ENCODE results near the gene HMGCR. TPM values are rescaled to one million over a fixed set of nuclear protein-coding genes. Genes with fewer than 3 reads are reported as not detected.

HMGCR gene
- total RNA-seq, 1 experiment from 2014 or later = 101 TPM

GRCh38 chr5:75389430-75389829 is 52.4 kb downstream of the HMGCR start:
- ChIA-PET CTCF (no interaction called here), RAD21 (ENCODE audit: low non-redundant PET in 1 of 2, low total read pairs in 2 of 2, uncharacterized antibody in 2 of 2, unreplicated experiment in 2 of 2) (no interaction called here), POLR2A (no interaction called here)
- ATAC-seq (no peak), DNase-seq (ENCODE audit: low read depth, low spot score) (no peak)
- no TSS peak for BruUV-seq (replicated peaks)
- Histone ChIP-seq H2AFZ (ENCODE audit: low read depth, low read length, poor library complexity, severe bottlenecking) (no peak overlapping the region), H3K36me3 (ENCODE audit: control insufficient read depth in 1 of 2, insufficient read depth in 2 of 2, low read length in 2 of 2) (no peaks in the 10 kb centered on the region), H3K27ac (ENCODE audit: low read depth, low read length) (no peak overlapping the region), H3K4me3 (replicated peaks in 1 of 2; ENCODE audit: low read depth in 1 of 2, low read length in 2 of 2) (no peak overlapping the region), H3K27me3 (ENCODE audit: insufficient read depth, low read length) (no peaks in the 10 kb centered on the region), H4K20me1 (ENCODE audit: insufficient read depth) (no peaks in the 10 kb centered on the region), H3K79me2 (ENCODE audit: insufficient read depth, low read length) (no peaks in the 10 kb centered on the region), H3K9me3 (ENCODE audit: control insufficient read depth in 1 of 2, insufficient read depth in 1 of 2, low read depth in 1 of 2, low read length in 2 of 2) (no peaks in the 10 kb centered on the region), H3K9ac (ENCODE audit: low read length) (no peak overlapping the region), H3K9me2 (ENCODE audit: insufficient read depth) (no peaks in the 10 kb centered on the region), H3K4me2 (ENCODE audit: low read length) (no peak overlapping the region), H3K4me1 (ENCODE audit: control insufficient read depth in 1 of 2, insufficient read depth in 2 of 2, low read length in 2 of 2) (no peaks in the 10 kb centered on the region)
- TF ChIP-seq ATF3 (IDR thresholded peaks at IDR 0.05) (no peak), CEBPB (IDR thresholded peaks at IDR 0.05; ENCODE audit: low read depth) (no peak), SIN3A (IDR thresholded peaks at IDR 0.05; ENCODE audit: low read depth) (no peak), ELF1 (IDR thresholded peaks at IDR 0.05; ENCODE audit: borderline replicate concordance, low read depth) (no peak), CBX3 (IDR thresholded peaks at IDR 0.05; ENCODE audit: low read depth) (no peak), SRF (IDR thresholded peaks at IDR 0.05; ENCODE audit: low read depth) (no peak), EGR1 (IDR thresholded peaks at IDR 0.05; ENCODE audit: low read depth) (no peak), POLR2A (IDR thresholded peaks at IDR 0.05; ENCODE audit: borderline replicate concordance, extremely low read depth, insufficient read depth, insufficient read length) (no peak)
- TF ChIP-seq, protein P1, sequence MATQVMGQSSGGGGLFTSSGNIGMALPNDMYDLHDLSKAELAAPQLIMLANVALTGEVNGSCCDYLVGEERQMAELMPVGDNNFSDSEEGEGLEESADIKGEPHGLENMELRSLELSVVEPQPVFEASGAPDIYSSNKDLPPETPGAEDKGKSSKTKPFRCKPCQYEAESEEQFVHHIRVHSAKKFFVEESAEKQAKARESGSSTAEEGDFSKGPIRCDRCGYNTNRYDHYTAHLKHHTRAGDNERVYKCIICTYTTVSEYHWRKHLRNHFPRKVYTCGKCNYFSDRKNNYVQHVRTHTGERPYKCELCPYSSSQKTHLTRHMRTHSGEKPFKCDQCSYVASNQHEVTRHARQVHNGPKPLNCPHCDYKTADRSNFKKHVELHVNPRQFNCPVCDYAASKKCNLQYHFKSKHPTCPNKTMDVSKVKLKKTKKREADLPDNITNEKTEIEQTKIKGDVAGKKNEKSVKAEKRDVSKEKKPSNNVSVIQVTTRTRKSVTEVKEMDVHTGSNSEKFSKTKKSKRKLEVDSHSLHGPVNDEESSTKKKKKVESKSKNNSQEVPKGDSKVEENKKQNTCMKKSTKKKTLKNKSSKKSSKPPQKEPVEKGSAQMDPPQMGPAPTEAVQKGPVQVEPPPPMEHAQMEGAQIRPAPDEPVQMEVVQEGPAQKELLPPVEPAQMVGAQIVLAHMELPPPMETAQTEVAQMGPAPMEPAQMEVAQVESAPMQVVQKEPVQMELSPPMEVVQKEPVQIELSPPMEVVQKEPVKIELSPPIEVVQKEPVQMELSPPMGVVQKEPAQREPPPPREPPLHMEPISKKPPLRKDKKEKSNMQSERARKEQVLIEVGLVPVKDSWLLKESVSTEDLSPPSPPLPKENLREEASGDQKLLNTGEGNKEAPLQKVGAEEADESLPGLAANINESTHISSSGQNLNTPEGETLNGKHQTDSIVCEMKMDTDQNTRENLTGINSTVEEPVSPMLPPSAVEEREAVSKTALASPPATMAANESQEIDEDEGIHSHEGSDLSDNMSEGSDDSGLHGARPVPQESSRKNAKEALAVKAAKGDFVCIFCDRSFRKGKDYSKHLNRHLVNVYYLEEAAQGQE (IDR thresholded peaks at IDR 0.05; ENCODE audit: low read depth) = no peak
- TF ChIP-seq, protein P2, sequence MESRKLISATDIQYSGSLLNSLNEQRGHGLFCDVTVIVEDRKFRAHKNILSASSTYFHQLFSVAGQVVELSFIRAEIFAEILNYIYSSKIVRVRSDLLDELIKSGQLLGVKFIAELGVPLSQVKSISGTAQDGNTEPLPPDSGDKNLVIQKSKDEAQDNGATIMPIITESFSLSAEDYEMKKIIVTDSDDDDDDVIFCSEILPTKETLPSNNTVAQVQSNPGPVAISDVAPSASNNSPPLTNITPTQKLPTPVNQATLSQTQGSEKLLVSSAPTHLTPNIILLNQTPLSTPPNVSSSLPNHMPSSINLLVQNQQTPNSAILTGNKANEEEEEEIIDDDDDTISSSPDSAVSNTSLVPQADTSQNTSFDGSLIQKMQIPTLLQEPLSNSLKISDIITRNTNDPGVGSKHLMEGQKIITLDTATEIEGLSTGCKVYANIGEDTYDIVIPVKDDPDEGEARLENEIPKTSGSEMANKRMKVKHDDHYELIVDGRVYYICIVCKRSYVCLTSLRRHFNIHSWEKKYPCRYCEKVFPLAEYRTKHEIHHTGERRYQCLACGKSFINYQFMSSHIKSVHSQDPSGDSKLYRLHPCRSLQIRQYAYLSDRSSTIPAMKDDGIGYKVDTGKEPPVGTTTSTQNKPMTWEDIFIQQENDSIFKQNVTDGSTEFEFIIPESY (IDR thresholded peaks at IDR 0.05; ENCODE audit: extremely low read depth, insufficient replicate concordance, low read length) = no peak
- intact Hi-C loops (cut with micrococcal nuclease) = no loop called here
